Erythroblast (primary cell): ENCODE measurements around the gene OVCA2.

Experiments used
- GATA1 ChIP-seq: IDR thresholded peaks from 2 replicates; pipeline ENCODE4 v1.6.1; 2011; ENCODE audit warnings: low read depth, mild to moderate bottlenecking, control low read depth, low read length, moderate library complexity
- POLR2A ChIP-seq: IDR thresholded peaks from 2 replicates; pipeline ENCODE4 v1.6.1; 2011; ENCODE audit warnings: mild to moderate bottlenecking, low read length

- TF ChIP-seq POLR2A (no peak), GATA1 (no peak)
Observed at GRCh38 chr17:1995907-1996799, 45.7 kb upstream of the OVCA2 start.
